Measurements from ENCODE around the gene LPXN. TPM values are rescaled to one million over a fixed set of nuclear protein-coding genes. Genes with fewer than 3 reads are reported as not detected.

The LPXN gene
- total RNA-seq (100 to 1,000 TPM; 200 TPM), polyA plus RNA-seq (100 to 1,000 TPM; 208 to 261 (median 220) TPM), total RNA-seq (68.9 to 348 (median 265) reads per million in 6 experiments)

- peak in 9 of 10 donors; percentile 45 to 76 (median 57) for DNase-seq
- peaks cover 0 to 9% (median 7%) of the 10 kb centered on the region in 3 donors for H3K36me3 Mint-ChIP-seq
- peak within 1 kb of the TSS; percentile 92 to 99 (median 98) for H3K4me3 Mint-ChIP-seq
- H3K27me3 Mint-ChIP-seq, result peaks cover 0 to 2% (median 0%) of the 10 kb centered on the region in 5 donors
- no peaks in the 10 kb centered on the region for H3K9me3 Mint-ChIP-seq
- ATAC-seq, result peak in 1 of 2 donors; percentile 4
- POLR2A ChIA-PET, result interaction anchor here (0.6 to 5.4 kb wide), 17 partner anchors 7 to 1094 kb away, joined by 3 to 82 read pairs (median 5); partner anchors contain the start of gene SELENOH
- peaks cover 22 to 73% (median 63%) of the 10 kb centered on the region in 4 donors for H3K4me1 Mint-ChIP-seq
- peak within 1 kb of the TSS; percentile 97 to 100 (median 100) for H3K27ac Mint-ChIP-seq
Measured at GRCh38 chr11:58575377-58576020, at the start of gene LPXN. Gene LPXN, minus strand, starts transcription at chr11:58575856. Its CDS starts 84 bp downstream, at chr11:58575772.

GRCh38 chr11:58625086-58625485 lies 49.4 kb upstream of the LPXN start:
- peak overlapping the region in 1 of 10 donors; percentile 8 for H3K27ac Mint-ChIP-seq

GRCh38 chr11:58622344-58622743 lies 46.7 kb upstream of the LPXN start, which contains the start of gene CNTF:
Gene CNTF, plus strand, starts transcription at chr11:58622665. Its CDS starts 88 bp downstream, at chr11:58622753.
- ATAC-seq (no peak), DNase-seq (no peak)
- H3K9me3 Mint-ChIP-seq, result no peaks in the 10 kb centered on the region
- POLR2A ChIA-PET, result interaction anchor here (0.6 kb wide), 1 partner anchor 195 kb away, joined by 3 read pairs; no protein-coding TSS in a partner anchor
- peaks cover 15 to 74% (median 34%) of the 10 kb centered on the region in 3 donors for H3K36me3 Mint-ChIP-seq
- H3K27me3 Mint-ChIP-seq, result no peaks in the 10 kb centered on the region
- peaks cover 11 to 26% (median 19%) of the 10 kb centered on the region in 4 donors for H3K4me1 Mint-ChIP-seq
- no peak within 1 kb of the TSS for H3K4me3 Mint-ChIP-seq
- H3K27ac Mint-ChIP-seq, result peak within 1 kb of the TSS; percentile 28 to 87 (median 66)

More at GRCh38 chr11:58625086-58625485, 49.4 kb upstream of the LPXN start:
- Mint-ChIP-seq H3K27me3 (no peaks in the 10 kb centered on the region), H3K4me3 (no peak overlapping the region), H3K36me3 (peaks cover 13 to 47% (median 18%) of the 10 kb centered on the region in 3 donors), H3K4me1 (peaks cover 11 to 29% (median 24%) of the 10 kb centered on the region in 4 donors), H3K9me3 (no peaks in the 10 kb centered on the region)
- ATAC-seq (no peak), DNase-seq (no peak)
- POLR2A ChIA-PET, result no interaction called here

- DNase-seq (no peak), ATAC-seq (peak in 1 of 2 donors; percentile 57)
- Mint-ChIP-seq H3K9me3 (no peaks in the 10 kb centered on the region), H3K4me1 (peaks cover 12 to 26% (median 17%) of the 10 kb centered on the region in 4 donors), H3K27me3 (no peaks in the 10 kb centered on the region), H3K4me3 (no peak overlapping the region), H3K27ac (peak overlapping the region in 9 of 10 donors; percentile 28 to 87 (median 70)), H3K36me3 (peaks cover 18 to 77% (median 37%) of the 10 kb centered on the region in 3 donors)
- POLR2A ChIA-PET, result no interaction called here
Measured at GRCh38 chr11:58621586-58622262, 46.1 kb upstream of the LPXN start.

- H3K27ac Mint-ChIP-seq, result peak overlapping the region; percentile 36 to 85 (median 69)
- ATAC-seq (peak in 1 of 2 donors; percentile 58), DNase-seq (no peak)
- POLR2A ChIA-PET, result no interaction called here
- no peaks in the 10 kb centered on the region for H3K9me3 Mint-ChIP-seq
- no peak overlapping the region for H3K4me3 Mint-ChIP-seq
- H3K4me1 Mint-ChIP-seq, result peaks cover 8 to 24% (median 16%) of the 10 kb centered on the region in 4 donors
- H3K36me3 Mint-ChIP-seq, result peaks cover 14 to 89% (median 30%) of the 10 kb centered on the region in 3 donors
- no peaks in the 10 kb centered on the region for H3K27me3 Mint-ChIP-seq
Measured at GRCh38 chr11:58617976-58618557, 42.4 kb upstream of the LPXN start.

- Mint-ChIP-seq H3K27ac (peak overlapping the region in 1 of 10 donors; percentile 20), H3K9me3 (no peaks in the 10 kb centered on the region), H3K4me3 (no peak overlapping the region), H3K4me1 (peaks cover 8 to 12% (median 9%) of the 10 kb centered on the region in 4 donors), H3K27me3 (no peaks in the 10 kb centered on the region), H3K36me3 (peaks cover 14 to 90% (median 37%) of the 10 kb centered on the region in 3 donors)
- ATAC-seq (no peak), DNase-seq (no peak)
- POLR2A ChIA-PET, result no interaction called here
Measured at GRCh38 chr11:58616594-58616993, 40.9 kb upstream of the LPXN start.

GRCh38 chr11:58615559-58615958 lies 39.9 kb upstream of the LPXN start:
- Mint-ChIP-seq H3K27ac (peak overlapping the region in 3 of 10 donors; percentile 15 to 69 (median 39)), H3K27me3 (no peaks in the 10 kb centered on the region), H3K4me1 (peaks cover 5 to 11% (median 8%) of the 10 kb centered on the region in 4 donors), H3K36me3 (peaks cover 14 to 97% (median 45%) of the 10 kb centered on the region in 3 donors), H3K9me3 (no peaks in the 10 kb centered on the region), H3K4me3 (no peak overlapping the region)
- POLR2A ChIA-PET, result no interaction called here
- ATAC-seq (no peak), DNase-seq (no peak)

GRCh38 chr11:58613228-58613627 lies 37.6 kb upstream of the LPXN start:
- DNase-seq (no peak), ATAC-seq (no peak)
- Mint-ChIP-seq H3K27me3 (no peaks in the 10 kb centered on the region), H3K4me1 (peaks cover 6 to 22% (median 14%) of the 10 kb centered on the region in 4 donors), H3K27ac (no peak overlapping the region), H3K36me3 (peaks cover 14 to 92% (median 38%) of the 10 kb centered on the region in 3 donors), H3K4me3 (no peak overlapping the region), H3K9me3 (no peaks in the 10 kb centered on the region)
- POLR2A ChIA-PET, result no interaction called here

GRCh38 chr11:58609723-58610122 lies 34.1 kb upstream of the LPXN start:
- Mint-ChIP-seq H3K36me3 (peaks cover 10 to 67% (median 30%) of the 10 kb centered on the region in 3 donors), H3K9me3 (no peaks in the 10 kb centered on the region), H3K27ac (peak overlapping the region in 2 of 10 donors; percentile 17 to 23), H3K27me3 (no peaks in the 10 kb centered on the region), H3K4me1 (peaks cover 23 to 45% (median 36%) of the 10 kb centered on the region in 4 donors), H3K4me3 (no peak overlapping the region)
- no peak for ATAC-seq
- POLR2A ChIA-PET, result interaction anchor here (0.5 kb wide), 1 partner anchor 34 kb away, joined by 3 read pairs; the partner anchor contains the start of gene LPXN
- no peak for DNase-seq

GRCh38 chr11:58608331-58608730 lies 32.7 kb upstream of the LPXN start:
- H3K27ac Mint-ChIP-seq, result peak overlapping the region in 6 of 10 donors; percentile 7 to 77 (median 49)
- ATAC-seq, result no peak
- no peak overlapping the region for H3K4me3 Mint-ChIP-seq
- H3K27me3 Mint-ChIP-seq, result no peaks in the 10 kb centered on the region
- peaks cover 5 to 60% (median 36%) of the 10 kb centered on the region in 3 donors for H3K36me3 Mint-ChIP-seq
- peaks cover 30 to 58% (median 50%) of the 10 kb centered on the region in 4 donors for H3K4me1 Mint-ChIP-seq
- H3K9me3 Mint-ChIP-seq, result no peaks in the 10 kb centered on the region
- POLR2A ChIA-PET, result interaction anchor here (1.7 kb wide), 1 partner anchor 30 kb away, joined by 4 read pairs; no protein-coding TSS in a partner anchor
- no peak for DNase-seq

GRCh38 chr11:58606930-58607714 lies 31.5 kb upstream of the LPXN start:
- Mint-ChIP-seq H3K4me3 (peak overlapping the region in 6 of 10 donors; percentile 1 to 59 (median 31)), H3K4me1 (peaks cover 35 to 66% (median 60%) of the 10 kb centered on the region in 4 donors), H3K9me3 (no peaks in the 10 kb centered on the region), H3K27me3 (no peaks in the 10 kb centered on the region), H3K36me3 (peaks cover 11 to 58% (median 37%) of the 10 kb centered on the region in 3 donors), H3K27ac (peak overlapping the region in 7 of 10 donors; percentile 5 to 86 (median 58))
- DNase-seq (no peak), ATAC-seq (no peak)
- POLR2A ChIA-PET, result interaction anchor here (1.4 to 1.7 kb wide), 2 partner anchors 10 to 29 kb away, joined by 3 to 4 read pairs; no protein-coding TSS in a partner anchor

Measured in naive thymus-derived CD8-positive, alpha-beta T cell (primary cell).